HG03378 (cell line): Measurements from ENCODE around the gene RMND5A.

Experiments used
- ATAC-seq: cut with Tn5 transposase; IDR thresholded peaks from one replicate; pipeline ENCODE4 v1.9.1; 2021; ENCODE audit warnings: mild to moderate bottlenecking, moderate library complexity; ENCODE audit not compliant: unreplicated experiment

The RMND5A gene

DNA sequence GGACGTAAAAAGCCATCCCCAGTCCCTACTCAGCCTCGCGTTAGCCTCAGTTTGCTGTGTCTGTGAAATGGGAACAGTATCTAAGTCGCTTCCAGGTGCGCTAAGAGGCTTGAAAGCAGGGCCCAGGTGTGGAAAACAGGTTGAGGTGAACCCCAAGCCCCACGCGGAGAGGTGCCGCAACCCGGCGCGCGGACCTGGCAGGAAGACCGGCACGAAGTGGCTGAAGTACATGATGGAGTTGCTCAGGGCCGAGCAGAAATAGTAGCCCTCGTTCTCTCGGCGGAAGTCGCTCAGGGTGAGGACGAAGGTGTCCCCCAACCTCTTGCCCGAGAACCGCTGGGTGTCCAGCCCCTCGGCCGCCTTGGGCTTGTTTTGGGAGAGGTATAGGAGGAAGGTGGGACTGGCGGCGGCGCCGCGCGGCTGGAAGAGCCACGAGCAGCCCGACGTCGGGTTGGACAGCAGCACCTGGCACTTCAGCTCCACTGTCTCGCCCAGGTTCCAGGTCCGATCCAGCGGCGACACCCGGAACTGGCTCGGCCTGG lies 70.1 kb downstream of the RMND5A start:
- ATAC-seq = no peak

DNA sequence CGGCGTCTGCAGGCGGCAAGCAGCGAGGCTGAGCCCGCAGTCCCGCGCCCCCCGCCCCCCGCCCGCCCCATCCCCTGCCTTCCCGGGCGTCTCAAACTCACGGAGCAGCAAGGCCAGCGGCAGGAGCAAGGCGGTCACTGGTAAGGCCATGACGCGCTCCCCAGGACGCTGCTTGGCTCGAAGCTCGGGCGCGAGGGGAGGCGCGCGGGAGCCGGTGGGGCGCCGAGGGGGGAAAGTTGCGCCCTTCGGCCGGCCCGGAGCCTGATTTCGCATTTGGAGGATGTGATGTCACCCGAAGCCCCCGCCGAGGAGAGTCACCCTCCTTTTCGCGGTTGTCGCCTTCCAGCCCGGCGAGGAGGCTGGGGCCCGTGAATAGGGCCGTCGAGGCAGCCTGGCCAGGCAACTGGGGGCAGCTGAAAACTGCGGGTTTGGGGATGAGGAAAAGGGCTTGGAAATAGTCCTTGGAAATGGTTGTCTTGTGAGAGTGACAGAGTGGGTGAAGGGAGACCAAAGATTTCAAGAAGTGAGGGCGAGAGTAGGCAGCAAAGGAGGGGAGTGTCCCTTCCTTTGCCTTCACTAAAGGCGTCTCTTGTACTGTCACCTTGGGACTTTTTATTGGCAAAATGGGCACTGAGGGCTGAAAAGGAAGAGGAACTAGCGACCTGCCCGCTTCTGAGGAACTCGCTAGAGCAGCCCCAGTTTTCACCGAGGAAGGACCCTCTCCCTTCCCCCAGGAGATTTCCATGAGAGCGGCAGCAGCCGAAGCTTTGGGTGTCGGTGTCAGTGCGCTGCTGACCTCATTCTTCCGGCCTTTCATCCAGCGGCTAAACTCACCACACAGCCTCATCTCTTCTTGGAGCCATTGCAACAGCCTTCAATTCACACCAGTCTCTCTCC lies 70.8 kb downstream of the RMND5A start, which contains the start of gene CD8A:
TSS of gene CD8A (minus strand) at position 238 of the 897 bp plus-strand sequence. CDS start at position 150, 88 bp downstream.
- no peak for ATAC-seq

DNA sequence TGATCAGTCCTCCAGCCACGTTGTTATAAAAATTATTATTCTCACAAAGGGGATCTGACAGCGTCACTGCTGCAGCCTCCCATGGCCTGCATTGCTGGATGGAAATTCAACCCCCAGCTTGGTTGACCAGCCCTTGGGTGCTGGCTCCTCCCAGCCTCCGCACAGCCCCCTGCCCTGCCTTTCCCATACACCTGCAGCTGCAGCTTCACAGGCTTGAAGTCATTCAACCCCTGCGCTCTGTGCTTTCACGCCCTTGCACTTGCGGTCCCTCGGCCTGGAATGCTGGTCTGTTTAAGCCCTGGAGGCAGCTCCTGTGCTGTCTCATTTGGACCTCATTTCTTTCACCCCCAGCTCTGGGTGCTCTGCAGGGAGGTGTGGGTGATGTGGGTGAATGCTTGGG lies 71.5 kb downstream of the RMND5A start:
- no peak for ATAC-seq

DNA sequence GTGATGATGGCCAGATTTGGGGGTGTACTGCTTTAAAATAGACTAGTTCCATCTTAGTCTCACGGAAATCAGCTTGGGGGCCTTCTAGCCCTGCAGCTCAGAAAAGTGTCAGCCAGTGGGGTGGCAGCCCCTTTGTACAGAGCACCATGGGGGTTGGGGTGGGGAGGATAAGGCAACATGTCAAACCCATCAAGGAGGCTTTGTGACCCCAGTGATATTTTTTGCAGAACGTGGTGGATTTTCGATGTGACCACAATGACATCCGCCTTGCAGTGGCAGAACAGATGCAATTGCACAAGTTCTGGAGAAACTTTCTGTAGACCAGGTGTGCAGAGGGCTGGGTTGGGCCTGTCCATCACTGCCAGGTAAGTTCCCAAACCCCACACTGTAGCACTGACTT lies 73.7 kb downstream of the RMND5A start:
- no peak for ATAC-seq

DNA sequence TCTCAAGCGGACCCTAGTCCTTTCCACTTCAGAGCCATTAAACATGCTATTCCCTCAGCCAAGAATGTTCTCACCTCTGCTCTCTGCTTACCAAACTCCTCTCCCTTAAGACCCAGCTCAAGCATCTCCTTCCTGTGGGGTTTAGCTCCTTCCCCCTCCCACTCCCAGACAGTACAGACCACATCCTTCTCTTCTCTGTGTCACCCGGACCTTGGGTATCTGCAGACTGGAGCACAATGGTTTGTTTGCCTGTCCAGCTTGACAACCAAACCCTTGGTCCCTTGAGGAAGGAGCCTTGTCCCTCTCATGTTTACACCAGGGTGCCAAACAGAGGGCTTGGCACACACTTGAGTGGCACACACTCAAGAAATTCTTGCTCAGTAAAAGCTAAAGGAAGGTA lies 74.8 kb downstream of the RMND5A start:
- ATAC-seq = no peak

DNA sequence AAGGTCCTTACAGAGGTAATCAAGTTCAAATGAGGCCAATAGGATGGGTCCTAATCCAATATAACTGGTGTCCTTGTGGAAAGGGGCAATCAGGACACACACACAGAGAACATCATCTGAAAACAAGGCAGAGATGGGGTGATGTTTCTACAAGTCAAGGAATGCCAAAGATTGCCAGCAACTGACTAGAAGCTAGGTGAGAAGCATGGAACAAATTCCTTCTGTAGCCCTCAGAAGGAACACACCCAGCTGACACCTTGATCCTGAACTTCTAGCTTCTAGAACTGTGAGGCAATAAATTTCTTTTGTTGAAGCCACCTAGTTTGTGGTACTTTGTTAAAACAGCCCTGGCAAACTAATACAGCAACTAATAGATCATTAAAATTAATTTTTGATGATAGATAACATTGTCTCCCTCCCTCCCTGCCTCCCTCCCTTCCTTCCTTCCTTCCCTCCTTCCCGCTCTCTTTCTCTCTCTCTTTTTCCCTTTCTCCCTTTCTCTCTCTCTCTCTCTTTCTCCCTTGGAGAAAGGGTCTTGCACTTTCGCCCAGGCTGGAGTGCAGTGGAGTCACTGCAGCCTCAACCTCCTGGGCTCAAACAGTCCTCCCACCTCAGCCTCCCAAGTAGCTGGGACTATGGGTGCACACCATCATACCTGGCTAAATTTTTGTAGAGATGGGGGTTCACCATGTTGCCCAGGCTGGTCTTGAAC lies 80.9 kb downstream of the RMND5A start:
- no peak for ATAC-seq

DNA sequence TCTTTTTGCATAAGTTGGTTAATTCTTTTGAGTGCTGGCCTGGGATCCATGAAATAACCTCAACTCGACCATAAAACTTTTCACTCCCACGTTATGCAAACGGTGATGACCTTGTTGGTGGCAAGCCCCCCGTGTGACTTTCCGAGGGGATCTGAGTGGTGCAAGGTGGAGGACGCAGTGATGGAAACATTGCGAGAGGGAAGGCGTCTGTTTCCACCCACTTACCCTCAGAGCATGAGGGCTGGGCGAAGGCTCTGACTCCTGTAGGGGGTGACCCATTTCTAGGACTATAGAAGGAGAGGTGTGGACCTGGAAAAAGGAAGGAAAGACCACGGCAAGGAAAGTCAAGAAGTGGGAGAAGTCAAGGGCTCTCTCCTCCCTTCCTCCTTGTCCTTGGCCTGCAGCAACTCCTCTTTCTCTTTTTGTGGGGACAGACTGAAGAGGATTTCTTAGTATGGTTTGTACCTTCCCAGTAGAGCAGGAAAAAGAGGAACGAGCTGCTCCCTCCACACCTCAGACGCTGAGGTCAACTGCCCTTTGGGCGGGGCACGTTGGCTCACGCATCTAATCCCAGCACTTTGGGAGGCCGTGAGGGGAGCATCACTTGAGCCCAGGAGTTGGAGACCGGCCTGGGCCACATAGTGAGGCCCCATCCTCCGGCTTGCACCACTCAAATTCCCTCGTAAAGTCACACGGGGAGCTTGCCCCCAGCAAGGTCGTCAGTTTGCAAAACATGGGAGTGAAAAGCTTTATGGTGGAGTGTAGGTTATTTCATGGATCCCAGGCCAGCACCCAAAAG lies 86.2 kb downstream of the RMND5A start:
- ATAC-seq = no peak

DNA sequence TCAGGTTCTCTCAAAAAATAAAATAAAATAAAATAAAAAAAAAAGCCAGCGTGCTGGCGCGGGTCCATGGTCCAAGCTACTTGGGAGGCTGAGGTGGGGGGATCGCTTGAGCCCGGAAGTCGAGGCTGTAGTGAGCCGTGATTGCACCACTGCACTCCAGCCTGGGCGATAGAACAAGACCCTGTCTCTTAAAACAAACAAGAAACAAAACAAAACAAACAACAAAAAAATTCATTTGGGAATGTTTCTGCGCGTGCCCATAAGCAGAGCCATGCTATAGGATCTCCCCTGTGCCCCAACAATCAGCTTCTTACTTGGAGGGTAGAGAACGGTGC lies 87.0 kb downstream of the RMND5A start:
- ATAC-seq = no peak

DNA sequence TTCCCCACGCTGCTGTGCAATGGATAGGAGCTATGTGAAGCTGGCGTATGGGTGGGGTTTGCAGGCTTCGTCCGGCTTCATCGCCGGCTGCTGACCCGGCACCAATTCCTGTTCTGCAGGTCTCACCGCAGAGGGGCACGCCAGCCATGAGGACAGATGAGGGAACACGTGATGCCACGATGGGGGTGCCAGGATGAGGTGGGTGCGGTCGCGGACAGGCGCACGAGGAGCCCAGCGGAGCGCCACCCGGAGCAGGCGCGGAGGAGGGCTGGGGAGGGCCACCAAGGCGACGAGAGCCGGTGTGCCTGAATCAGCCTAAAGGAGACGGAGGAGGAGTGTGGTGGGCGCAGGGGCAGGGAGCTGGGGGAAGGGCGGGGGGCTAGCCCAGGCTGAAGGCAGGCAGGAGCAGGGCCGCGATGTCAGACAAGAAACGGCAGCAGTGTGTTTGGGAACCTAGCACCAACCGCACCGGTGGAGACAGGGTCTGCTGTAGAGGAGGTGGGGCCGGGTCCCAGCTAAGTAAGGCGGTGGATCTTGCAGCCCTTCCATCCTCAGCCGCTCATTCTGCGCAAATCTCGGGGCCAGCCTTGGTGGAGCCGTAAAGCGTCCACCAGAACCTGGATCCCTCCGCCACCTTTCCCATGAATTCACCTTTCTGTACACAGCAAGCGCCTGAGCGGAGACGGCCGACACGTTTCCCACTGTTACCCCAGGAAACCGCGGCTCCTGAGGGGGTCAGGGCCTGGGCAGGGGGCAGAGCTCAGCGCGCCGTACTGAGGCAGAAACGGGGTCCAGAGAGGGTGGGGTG lies 87.6 kb downstream of the RMND5A start:
- ATAC-seq = no peak

DNA sequence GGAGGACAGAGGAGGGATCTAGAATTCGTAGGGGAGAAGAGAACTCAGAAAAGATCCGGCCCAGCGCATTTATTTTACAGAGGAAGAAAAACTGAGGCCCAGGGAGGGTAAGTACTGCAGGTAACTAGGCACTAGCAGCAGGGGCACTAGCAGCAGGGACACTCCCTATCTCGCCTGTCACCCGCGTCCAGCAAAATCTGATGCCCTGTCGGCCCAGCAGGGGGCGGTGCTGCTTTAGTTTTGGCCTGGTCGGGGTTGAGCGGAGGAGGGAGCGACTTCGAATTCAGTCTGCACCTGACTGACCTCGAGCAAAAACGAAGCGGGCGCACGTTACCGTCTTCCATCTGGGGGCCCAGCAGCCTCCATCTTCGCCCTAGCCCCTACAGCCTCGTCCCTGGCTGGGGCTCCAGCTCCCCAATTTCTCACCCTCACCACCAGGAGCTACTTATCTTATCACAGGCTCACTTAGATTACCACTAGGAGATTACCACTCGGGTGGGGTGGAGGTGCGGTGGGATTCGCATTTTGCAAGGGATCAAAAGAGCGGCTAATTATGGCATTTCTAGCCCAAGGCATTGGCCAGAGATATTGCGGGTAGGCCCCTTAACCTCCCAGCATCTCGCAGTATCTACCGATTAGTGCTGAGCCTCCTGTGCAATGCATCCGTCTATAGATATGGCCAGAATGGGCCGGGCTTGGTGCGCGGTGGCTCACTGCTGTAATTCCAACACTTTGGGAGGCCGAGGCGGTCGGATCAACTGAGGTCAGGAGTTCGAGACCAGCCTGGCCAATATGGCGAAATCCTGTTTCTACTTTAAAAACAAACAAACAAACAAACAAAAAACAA lies 88.4 kb downstream of the RMND5A start:
- ATAC-seq = peak; percentile 86

DNA sequence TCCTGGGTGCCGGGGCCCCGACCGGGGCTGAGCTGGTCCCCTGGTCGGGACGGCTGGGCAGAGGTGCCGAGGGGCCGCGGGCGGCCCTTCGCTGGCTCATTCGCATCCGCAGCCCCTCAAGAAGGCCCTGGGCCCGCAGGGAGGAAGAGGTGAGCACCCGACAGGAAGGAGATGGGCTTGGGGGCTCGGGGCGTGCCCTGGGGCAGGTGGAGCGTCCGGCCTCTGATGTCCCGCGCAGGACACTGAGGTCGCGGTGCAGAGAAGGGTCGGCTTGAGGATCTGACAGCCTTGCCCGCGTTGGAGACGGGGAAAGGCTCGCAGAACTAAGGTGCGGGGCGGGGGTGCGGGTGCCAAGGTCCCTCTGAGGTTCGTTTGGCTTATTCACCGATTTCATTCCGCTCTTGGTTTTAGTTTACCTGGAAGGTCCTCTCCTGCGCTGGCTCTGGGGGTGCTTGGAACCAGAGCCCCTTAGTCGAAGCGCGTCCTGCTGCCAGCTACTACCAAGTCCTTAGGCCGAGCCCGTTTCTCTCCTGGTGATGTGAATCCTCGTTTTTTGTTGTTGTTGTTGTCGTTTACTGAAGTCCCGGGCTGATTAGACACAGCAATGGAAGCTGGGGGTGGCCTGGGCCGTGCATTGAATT lies 89.5 kb downstream of the RMND5A start:
- no peak for ATAC-seq

DNA sequence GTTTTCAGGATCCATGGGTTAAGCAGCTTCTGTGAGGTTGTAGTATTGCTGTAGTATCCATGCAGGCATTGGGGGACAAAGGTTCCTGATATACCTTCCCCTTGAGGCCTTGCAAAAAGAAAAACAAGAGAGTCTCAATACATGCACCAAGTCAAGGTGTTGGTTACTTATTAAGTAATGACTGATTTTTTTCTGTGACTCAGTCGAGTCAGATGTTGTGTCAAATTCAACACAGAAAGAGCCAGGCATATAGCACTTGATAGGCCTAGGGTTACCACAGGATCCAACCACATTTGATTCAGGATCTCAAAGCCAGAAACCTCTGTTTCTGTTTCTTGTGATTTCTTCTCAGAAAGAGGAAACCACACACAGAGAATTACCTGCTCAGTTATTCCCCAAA lies 95.5 kb downstream of the RMND5A start:
- ATAC-seq = no peak

DNA sequence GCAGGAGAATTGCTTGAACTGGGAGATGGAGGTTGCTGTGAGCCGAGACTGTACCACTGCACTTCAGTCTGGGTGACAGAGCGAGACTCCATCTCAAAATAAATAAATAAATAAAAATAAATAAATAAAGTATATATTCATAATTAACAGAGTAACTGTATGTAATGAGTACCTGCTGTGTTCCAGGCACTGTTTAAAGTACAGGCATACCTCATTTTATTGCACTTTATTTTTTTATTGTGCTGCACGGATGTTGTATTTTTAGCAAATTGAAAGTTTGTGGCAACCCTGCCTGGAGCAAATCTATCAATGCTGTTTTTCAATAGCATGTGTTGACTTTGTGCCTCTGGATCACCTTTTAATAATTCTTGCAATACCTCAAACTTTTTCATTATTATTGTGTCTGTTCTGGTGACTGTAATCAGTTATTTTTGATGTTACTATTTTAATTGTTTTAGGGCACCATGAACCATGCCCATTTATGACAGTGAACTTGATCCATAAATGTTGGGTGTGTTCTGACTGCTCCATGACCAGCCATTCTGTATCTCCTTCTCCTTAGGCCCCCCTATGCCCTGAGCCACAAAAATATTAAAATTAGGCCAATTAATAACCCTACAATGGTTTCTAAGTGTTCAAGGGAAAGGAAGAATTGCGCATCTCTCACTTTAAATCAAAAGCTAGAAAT lies 98.2 kb downstream of the RMND5A start:
- ATAC-seq = no peak

DNA sequence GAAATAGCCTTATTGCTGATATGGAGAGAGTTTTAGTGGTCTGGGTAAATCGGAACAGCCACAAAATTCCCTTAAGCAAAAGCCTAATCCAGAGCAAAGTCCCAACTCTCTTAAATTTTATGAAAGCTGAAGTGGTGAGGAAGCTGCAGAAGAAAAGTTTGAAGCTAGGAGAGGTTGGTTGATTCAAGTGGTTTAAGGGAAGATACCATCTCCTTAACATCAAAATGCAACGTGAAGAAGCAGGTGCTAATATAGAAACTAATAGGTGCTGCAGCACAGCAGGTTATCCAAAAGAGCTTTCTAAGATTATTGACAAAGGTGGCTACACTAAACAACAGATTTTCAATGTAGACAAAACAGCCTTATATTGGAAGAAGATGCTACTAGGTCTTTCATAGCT lies 98.9 kb downstream of the RMND5A start:
- no peak for ATAC-seq

DNA sequence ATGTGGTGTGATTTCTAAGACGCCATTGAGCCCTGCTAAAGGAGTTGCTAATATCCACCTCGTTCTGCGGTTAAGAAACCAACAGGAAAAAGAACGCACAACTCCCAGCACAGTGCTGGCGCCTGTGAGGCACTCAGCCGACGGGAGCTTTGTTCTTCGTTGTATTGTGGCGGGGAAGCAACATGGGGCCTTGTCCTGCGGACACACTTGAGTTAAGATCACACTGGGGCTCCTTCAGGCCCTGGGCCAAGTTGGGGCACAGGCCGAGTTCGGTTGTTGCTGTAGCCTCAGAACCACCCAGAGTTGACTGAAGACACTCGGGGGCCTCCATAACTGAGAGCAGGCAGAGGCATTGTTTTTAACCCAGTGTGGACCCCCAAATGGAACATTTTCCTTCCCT lies 101.2 kb downstream of the RMND5A start:
- no peak for ATAC-seq

DNA sequence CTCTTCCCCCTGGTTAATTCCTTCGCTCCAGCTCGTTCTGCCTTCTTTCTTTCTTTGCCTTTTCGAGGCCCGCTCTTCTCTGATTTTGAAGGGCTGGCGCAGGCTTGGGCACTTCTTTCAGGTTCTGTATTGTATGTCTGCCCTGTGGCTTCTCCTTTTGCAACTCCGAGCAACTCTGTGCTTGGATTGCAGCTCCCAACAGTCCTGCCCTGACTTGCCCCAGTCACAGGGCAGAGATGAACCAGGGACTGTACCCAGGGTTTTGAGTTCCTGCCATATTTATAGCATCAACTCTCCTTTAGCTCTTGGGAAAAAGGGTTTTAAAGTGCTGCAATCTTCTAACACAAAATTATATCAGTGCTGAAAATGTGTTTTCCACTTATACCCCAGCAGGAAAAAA lies 101.8 kb downstream of the RMND5A start:
- ATAC-seq = no peak

DNA sequence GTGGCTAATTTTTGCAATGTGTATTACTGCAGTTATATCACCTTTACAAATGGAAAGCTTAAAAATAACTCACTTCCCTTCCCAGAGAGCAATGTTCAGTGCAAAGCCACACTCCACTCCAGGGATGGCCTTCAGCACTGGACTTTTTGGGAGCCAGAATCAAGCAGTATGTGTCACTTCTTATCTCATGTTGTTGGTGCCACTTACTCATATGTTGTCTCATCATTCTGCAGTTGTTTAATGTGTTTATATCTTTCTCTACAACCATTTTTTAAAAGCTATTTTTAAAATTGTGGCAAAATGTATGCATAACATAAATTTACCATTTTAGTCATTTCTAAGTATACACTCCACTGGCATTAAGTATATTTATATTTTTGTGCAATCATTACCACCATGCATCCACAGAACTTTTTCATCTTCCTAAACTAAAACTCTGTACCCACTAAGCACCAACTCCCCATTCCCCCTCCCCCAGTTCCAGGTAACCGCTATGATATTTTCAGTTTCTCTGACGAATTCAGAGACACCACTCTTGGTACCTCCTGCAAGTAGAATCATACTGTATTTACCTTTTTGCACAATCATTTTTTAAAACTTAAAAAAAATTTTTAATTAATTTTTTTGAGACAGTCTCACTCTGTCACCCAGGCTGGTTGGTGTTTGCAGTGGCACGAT lies 102.7 kb downstream of the RMND5A start:
- no peak for ATAC-seq
